Renal cortex interstitium (tissue), 15 donors: ENCODE measurements around the gene OR10A4. TPM values are rescaled to one million over a fixed set of nuclear protein-coding genes. Genes with fewer than 3 reads are reported as not detected.
"Not testable (repeated sequence)": the region's sequence is repeated elsewhere in the genome, so short reads cannot be mapped to it uniquely, and the experiment has no call there.

Experiments used
- DNase-seq, 11 donors: peaks; one replicate each; pipeline ENCODE4 v3.0.0-alpha.2; 2013; ENCODE audit warnings: low read depth in 9 of 11, low spot score in 4 of 11; ENCODE audit errors: extremely low read depth in 1 of 11
- long read RNA-seq, 16 experiments: transcript quantifications; one replicate each; lab custom pipeline, GENCODE V29; 2026
- polyA plus RNA-seq, 3 donors: library from polyadenylated mRNA; unstranded; fragments of 120-200 nt; gene quantifications; one replicate each; pipeline ENCODE4 v1.2.1, GENCODE V29; 2013; ENCODE audit not compliant: insufficient read length in 3 of 3

OR10A4 gene
- polyA plus RNA-seq = not detected
- long read RNA-seq, donor 1 = 0 reads
- long read RNA-seq, donor 2 = 0 reads
- long read RNA-seq, donor 3 = 0 reads
- long read RNA-seq, donor 4 = 0 reads
- long read RNA-seq, donor 5 = 0 reads
- long read RNA-seq, donor 6, partial matches to known transcripts = 0 of 1 reads
- long read RNA-seq, donor 6, other reads (novel, unspliced or antisense) = 0 of 1 reads
- long read RNA-seq, donor 7 = 0 reads
- long read RNA-seq, donor 8 = 0 reads
- long read RNA-seq, donor 9 = 0 reads
- long read RNA-seq, donor 10 = 0 reads
- long read RNA-seq, donor 11 = 0 reads
- long read RNA-seq, donor 12 = 0 reads
- long read RNA-seq, donor 13 = 0 reads
- long read RNA-seq, donor 14 = 0 reads
- long read RNA-seq, donor 15 = 0 reads
- long read RNA-seq, donor 16 = 0 reads

GRCh38 chr11:6876325-6876724 is at the start of gene OR10A4:
OR10A4 (plus strand) TSS chr11:6876625; CDS start chr11:6876648, 23 bp downstream.
- no peak for DNase-seq

- no peak for DNase-seq
Observed at GRCh38 chr11:6828103-6828502, 48.3 kb upstream of the OR10A4 start.

- DNase-seq = no peak
Observed at GRCh38 chr11:6833356-6833755, 43.1 kb upstream of the OR10A4 start.

GRCh38 chr11:6834021-6834420 is 42.4 kb upstream of the OR10A4 start:
- DNase-seq = no peak

GRCh38 chr11:6841694-6842093 is 34.7 kb upstream of the OR10A4 start:
- no peak for DNase-seq

- no peak for DNase-seq
Observed at GRCh38 chr11:6843670-6844069, 32.8 kb upstream of the OR10A4 start.

GRCh38 chr11:6844356-6844755 is 32.1 kb upstream of the OR10A4 start:
- DNase-seq = no peak

GRCh38 chr11:6845383-6845782 is 31.0 kb upstream of the OR10A4 start, which contains the start of gene OR10A5:
OR10A5 (plus strand) TSS chr11:6845683; CDS start chr11:6845683, 0 bp downstream.
- DNase-seq = no peak

- no peak for DNase-seq
Observed at GRCh38 chr11:6850526-6850925, 25.9 kb upstream of the OR10A4 start.

GRCh38 chr11:6854801-6855200 is 21.6 kb upstream of the OR10A4 start:
- not testable (repeated sequence) for DNase-seq

GRCh38 chr11:6855971-6856541 is 20.4 kb upstream of the OR10A4 start:
- peak in 3 of 11 donors; percentile 1 to 2 (median 2) for DNase-seq

- DNase-seq = no peak
Observed at GRCh38 chr11:6856871-6857270, 19.6 kb upstream of the OR10A4 start.

- no peak for DNase-seq
Observed at GRCh38 chr11:6862961-6863360, 13.5 kb upstream of the OR10A4 start, which contains the start of gene OR10A2. OR10A2 (plus strand) TSS chr11:6863057; CDS start chr11:6869755, 6,698 bp downstream.

- no peak for DNase-seq
Observed at GRCh38 chr11:6864438-6864837, 12.0 kb upstream of the OR10A4 start.

GRCh38 chr11:6871278-6871677 is 5.1 kb upstream of the OR10A4 start:
- DNase-seq = no peak

- no peak for DNase-seq
Observed at GRCh38 chr11:6875761-6876160, 664 bp upstream of the OR10A4 start.

- DNase-seq = no peak
Observed at GRCh38 chr11:6876914-6877313, 489 bp downstream of the OR10A4 start.

- no peak for DNase-seq
Observed at GRCh38 chr11:6882751-6883150, 6.3 kb downstream of the OR10A4 start.

GRCh38 chr11:6887711-6888110 is 11.3 kb downstream of the OR10A4 start:
- not testable (repeated sequence) for DNase-seq

- no peak for DNase-seq
Observed at GRCh38 chr11:6888830-6889229, 12.4 kb downstream of the OR10A4 start.
